Fibroblast of pulmonary artery (primary cell): ENCODE measurements around the gene TRMO.
A peak's percentile ranks its signal among the peaks of the same experiment; 100 is the strongest.
"Not testable (repeated sequence)": the region's sequence is repeated elsewhere in the genome, so short reads cannot be mapped to it uniquely, and the experiment has no call there.

Source experiments
- DNase-seq: peaks from one replicate; pipeline ENCODE4 v3.0.0-alpha.2; 2010; ENCODE audit warnings: low read depth
- H3K4me3 ChIP-seq: replicated peaks from 2 replicates; pipeline ENCODE4 v1.5.1; 2011; ENCODE audit warnings: low read depth, mild to moderate bottlenecking, control low read depth, low read length, moderate library complexity
- CTCF ChIP-seq: IDR thresholded peaks from 2 replicates; pipeline ENCODE4 v1.5.1; 2011; ENCODE audit warnings: mild to moderate bottlenecking, control low read depth, low read length, inconsistent platforms; ENCODE audit errors: missing control alignments

Gene TRMO

GRCh38 chr9:97954550-97954989 is 32.3 kb upstream of the TRMO start:
- DNase-seq: peak; percentile 26
- no peak overlapping the region for H3K4me3 ChIP-seq
- peak; percentile 53 for TF ChIP-seq CTCF

DNA sequence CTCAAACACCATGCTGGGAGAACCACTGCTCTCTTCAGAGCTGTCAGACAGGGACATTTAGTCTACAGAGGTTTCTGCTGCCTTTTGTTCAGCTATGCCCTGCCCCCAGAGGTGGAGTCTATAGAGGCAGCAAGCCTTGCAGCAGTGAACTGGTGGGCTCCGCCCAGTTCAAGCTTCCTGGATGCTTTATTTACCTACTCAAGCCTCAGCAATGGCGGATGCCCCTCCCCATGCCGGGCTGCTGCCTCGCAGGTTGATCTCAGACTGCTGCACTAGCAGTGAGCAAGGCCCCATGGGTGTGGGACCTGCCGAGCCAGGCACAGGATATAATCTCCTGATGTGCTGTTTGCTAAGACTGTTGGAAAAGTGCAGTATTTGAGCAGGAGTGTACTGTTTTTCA is 28.6 kb upstream of the TRMO start:
- not testable (repeated sequence) for H3K4me3 ChIP-seq, DNase-seq

GRCh38 chr9:97947094-97947493 is 24.8 kb upstream of the TRMO start:
- not testable (repeated sequence) for DNase-seq, H3K4me3 ChIP-seq

DNA sequence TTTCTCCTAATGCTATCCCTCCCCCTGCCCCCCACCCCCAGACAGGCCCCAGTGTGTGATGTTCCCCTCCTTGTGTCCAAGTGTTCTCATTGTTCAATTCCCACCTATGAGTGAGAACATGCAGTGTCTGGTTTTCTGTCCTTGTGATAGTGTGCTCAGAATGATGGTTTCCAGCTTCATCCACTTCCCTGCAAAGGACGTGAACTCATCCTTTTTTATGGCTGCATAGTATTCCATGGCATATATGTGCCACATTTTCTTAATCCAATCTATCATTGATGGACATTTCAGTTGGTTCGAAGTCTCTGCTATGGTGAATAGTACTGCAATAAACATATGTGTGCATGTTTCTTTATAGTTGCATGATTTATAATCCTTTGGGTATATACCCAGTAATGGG is 23.2 kb upstream of the TRMO start:
- not testable (repeated sequence) for DNase-seq

GRCh38 chr9:97944612-97945011 is 22.3 kb upstream of the TRMO start:
- no peak for DNase-seq
- TF ChIP-seq CTCF: no peak
- no peak overlapping the region for H3K4me3 ChIP-seq

More for the DNA sequence above, 23.2 kb upstream of the TRMO start:
- H3K4me3 ChIP-seq: not testable (repeated sequence)

DNA sequence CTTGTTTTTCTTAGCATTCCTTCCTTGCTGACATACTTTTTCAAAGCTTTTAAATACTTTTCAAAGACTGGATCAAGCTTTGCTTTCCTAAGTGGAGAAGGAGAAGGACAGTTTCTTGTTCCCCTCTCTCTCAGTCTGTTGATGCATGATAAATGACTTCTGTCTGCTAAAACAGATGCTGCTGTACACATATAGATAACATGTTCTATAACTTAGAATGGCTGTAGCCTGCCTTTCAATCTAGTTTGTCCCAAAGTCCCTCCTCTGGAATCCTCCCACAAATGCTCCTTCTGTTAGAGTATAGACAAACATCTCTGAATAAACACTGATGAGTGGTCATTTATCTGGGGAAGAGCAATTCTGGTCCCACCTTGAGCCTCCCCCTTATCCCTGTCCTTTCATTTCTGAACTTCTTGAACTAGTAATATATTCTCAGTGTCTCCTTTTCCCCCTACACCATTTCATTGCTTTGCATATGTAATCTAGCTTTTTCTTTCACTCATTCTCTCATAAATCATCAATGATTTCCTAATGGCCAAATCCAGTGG is 21.1 kb upstream of the TRMO start:
- TF ChIP-seq CTCF: no peak
- DNase-seq: no peak
- H3K4me3 ChIP-seq: no peak overlapping the region

GRCh38 chr9:97941323-97941722 is 19.0 kb upstream of the TRMO start:
- no peak for DNase-seq
- no peak for TF ChIP-seq CTCF
- no peak overlapping the region for H3K4me3 ChIP-seq

DNA sequence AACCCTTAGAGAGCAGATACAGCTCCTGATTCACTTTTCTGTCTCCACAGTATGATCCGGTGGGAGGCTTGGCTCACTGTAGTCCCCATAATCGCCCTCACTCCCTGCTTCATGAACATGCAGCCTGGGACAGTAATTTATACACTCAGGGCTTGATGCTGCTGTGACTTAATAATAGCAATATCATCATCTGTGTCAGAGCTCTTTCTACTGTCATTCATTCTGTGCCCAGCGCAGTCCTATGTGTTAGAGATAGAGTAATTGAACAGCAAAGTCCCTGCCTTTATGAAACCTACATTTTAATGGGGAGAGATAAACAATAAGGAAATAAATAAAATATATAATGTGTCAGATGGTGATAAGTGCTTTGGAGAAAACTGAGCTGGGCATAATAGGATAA is 18.4 kb upstream of the TRMO start:
- DNase-seq: no peak
- no peak for TF ChIP-seq CTCF
- H3K4me3 ChIP-seq: no peak overlapping the region

DNA sequence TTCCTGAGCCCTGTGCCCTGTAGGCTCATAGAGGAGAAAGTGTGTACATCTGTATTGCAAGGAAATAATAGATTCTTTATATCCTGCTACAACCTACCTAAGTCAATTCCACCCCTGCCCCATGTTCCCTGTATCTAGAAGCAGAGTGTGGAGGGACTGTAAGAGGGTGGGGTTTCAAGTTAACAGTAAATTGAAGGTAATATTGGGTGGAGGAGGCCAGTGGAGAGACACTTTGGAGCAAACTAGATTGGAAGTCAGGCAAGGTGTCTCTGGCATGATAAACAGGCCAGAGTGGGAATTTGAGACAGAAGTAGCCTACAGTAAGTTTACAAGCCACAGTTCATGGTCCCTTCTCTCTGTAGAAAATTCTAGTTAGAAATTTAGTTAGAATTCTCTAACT is 17.9 kb upstream of the TRMO start:
- TF ChIP-seq CTCF: no peak
- no peak overlapping the region for H3K4me3 ChIP-seq
- DNase-seq: no peak
